Ureter (tissue), 1 donor: Measurements from ENCODE around the gene BHMT. TPM values are rescaled to one million over a fixed set of nuclear protein-coding genes. Genes with fewer than 3 reads are reported as not detected.
"Not testable (repeated sequence)": the region's sequence is repeated elsewhere in the genome, so short reads cannot be mapped to it uniquely, and the experiment has no call there.

Source experiments
- DNase-seq: peaks from one replicate; pipeline ENCODE4 v3.0.0-alpha.2; 2020; ENCODE audit warnings: low spot score
- total RNA-seq: library from RNA; stranded (reverse); gene quantifications from one replicate; pipeline ENCODE4 v1.2.4, GENCODE V29; 2023
- donor health status: DM: yes; HTN: yes; CAD: no.

BHMT gene
- total RNA-seq, 1 donor from 2014 or later: 8.7 TPM

- DNase-seq: no peak
Observed at GRCh38 chr5:79172269-79172668, 60.7 kb downstream of the BHMT start.

- DNase-seq: no peak
Observed at GRCh38 chr5:79173626-79174025, 62.0 kb downstream of the BHMT start.

- not testable (repeated sequence) for DNase-seq
Observed at GRCh38 chr5:79180449-79180848, 68.8 kb downstream of the BHMT start.

- DNase-seq: no peak
Observed at GRCh38 chr5:79181419-79182022, 69.9 kb downstream of the BHMT start.

Other genes starting within 250 kb of the BHMT start
- 9.9 TPM for gene ARSB, start 126.5 kb upstream of the BHMT start, total RNA-seq
- gene DMGDH, start 42.1 kb upstream of the BHMT start, total RNA-seq: 3.8 TPM
- gene BHMT2, start 42.0 kb upstream of the BHMT start, total RNA-seq: 18.3 TPM
- 16.0 TPM for gene JMY, start 124.3 kb downstream of the BHMT start, total RNA-seq